Choroid plexus epithelial cell (primary cell): Measurements from ENCODE around the gene KCTD16.

Experiments
- DNase-seq: peaks from one replicate; pipeline ENCODE4 v3.0.0-alpha.2; 2010; ENCODE audit warnings: low read depth
- H3K4me3 ChIP-seq: 2 replicates; pipeline ENCODE4 v1.5.1; 2011; ENCODE audit warnings: low read depth, mild to moderate bottlenecking, control low read depth, low read length, moderate library complexity
- CTCF ChIP-seq: conservative IDR thresholded peaks from 2 replicates; pipeline ENCODE4 v1.5.1; 2011; ENCODE audit warnings: low read depth, mild to moderate bottlenecking, control low read depth, inconsistent platforms, low read length, moderate library complexity

Gene KCTD16

GRCh38 chr5:144370273-144370672 is 199.6 kb downstream of the KCTD16 start:
- TF ChIP-seq CTCF = no peak
- no peak for DNase-seq

DNA sequence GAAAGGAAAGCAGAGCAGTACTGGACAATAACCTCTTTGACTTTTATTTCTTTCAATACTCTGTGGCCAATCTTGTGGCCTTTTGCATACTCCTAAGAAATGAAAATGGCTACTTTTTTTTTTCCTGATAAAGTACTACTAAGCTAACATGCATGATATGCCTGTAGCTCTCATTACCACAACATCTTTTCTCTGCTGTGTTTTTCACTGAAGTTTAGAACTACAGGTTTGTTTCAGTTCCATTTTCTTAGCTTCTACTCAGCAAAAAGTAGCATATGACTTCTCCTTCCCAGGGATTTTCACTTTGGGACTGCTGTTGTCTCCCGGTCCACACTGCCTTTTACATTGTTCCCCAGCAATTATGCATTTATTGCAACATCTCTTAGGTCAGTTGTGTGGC is 204.0 kb downstream of the KCTD16 start:
- no peak overlapping the region for H3K4me3 ChIP-seq
- TF ChIP-seq CTCF = no peak
- DNase-seq = no peak

More at GRCh38 chr5:144370273-144370672, 199.6 kb downstream of the KCTD16 start:
- no peak overlapping the region for H3K4me3 ChIP-seq

- DNase-seq = no peak
- H3K4me3 ChIP-seq = no peak overlapping the region
Measured at GRCh38 chr5:144377207-144377606, 206.5 kb downstream of the KCTD16 start.

DNA sequence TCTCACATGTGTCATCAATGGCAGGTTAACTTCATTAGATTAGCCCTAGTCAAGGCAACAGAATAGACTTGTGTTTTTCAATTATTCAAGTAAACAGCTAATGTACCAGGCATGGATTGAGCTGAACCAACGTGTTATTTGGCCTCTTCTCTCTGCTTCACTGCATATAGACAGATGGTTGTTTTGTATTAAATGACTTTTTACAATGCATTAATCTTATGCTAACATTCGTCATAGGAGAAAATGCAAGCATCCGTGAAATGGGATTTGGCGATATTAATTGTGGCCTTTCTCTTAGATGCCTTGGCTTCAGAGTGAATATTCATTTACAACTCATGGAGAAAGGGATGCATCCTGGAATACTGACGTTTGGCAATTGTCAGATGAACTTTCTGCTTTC is 208.0 kb downstream of the KCTD16 start:
- no peak for TF ChIP-seq CTCF
- DNase-seq = no peak

More at GRCh38 chr5:144377207-144377606, 206.5 kb downstream of the KCTD16 start:
- no peak for TF ChIP-seq CTCF

GRCh38 chr5:144385597-144385996 is 214.9 kb downstream of the KCTD16 start:
- no peak for TF ChIP-seq CTCF
- DNase-seq = no peak
- no peak overlapping the region for H3K4me3 ChIP-seq

More for the DNA sequence above, 208.0 kb downstream of the KCTD16 start:
- H3K4me3 ChIP-seq = no peak overlapping the region

GRCh38 chr5:144386315-144386714 is 215.6 kb downstream of the KCTD16 start:
- DNase-seq = no peak
- TF ChIP-seq CTCF = no peak
- H3K4me3 ChIP-seq = no peak overlapping the region

GRCh38 chr5:144390133-144390532 is 219.5 kb downstream of the KCTD16 start:
- no peak overlapping the region for H3K4me3 ChIP-seq
- TF ChIP-seq CTCF = peak; percentile 57
- peak; percentile 20 for DNase-seq
